Measurements from ENCODE around the gene PPP4R4. TPM values are rescaled to one million over a fixed set of nuclear protein-coding genes. Genes with fewer than 3 reads are reported as not detected.

PPP4R4 gene
- 0.82 TPM for total RNA-seq

GRCh38 chr14:94173885-94174603 lies at the start of gene PPP4R4:
Gene PPP4R4, plus strand, starts transcription at chr14:94174322. Its CDS starts 144 bp downstream, at chr14:94174466.
- DNase-seq = peak; percentile 95

DNA sequence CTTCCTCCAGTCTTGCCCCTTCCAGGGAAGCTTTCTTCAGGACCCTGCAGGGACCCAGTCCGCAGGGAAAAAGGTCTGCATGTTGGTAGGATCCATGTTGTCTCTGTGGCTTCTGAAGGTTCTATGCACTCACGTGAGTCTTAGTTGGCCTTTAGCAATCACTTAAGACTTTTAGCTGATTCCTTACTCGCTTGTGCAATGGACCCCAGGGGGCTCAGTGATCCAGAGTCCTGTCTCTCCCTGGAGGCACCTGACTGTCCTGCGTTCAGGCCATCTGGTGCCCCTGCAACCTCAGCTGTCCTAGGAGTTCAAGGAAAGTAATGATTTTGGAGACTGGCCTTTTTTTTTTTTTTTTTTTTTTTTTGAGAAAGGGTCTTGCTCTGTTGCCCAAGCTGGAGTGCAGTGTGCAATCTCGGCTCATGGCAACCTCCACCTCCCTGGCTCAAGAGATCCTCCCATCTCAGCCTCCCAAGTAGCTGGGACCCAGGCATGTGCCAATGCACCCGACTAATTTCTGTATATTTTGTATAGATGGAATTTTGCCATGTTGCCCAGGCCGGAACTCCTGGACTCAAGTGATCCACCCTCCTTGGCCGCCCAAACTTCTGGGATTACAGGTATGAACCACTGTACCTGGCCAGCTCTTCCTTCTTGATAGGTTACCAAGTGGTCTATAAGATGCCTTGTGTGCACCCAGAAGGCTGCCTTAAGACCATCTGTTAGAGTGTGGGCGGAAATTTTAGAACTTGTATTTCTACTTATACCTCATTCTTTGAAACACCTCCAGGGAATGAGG lies 49.3 kb upstream of the PPP4R4 start:
- DNase-seq = no peak

GRCh38 chr14:94125659-94126418 lies 48.3 kb upstream of the PPP4R4 start:
- DNase-seq = no peak

- no peak for DNase-seq
These were observed 47.8 kb upstream of the PPP4R4 start for GRCh38 chr14:94126419-94126677.

GRCh38 chr14:94126800-94127199 lies 47.3 kb upstream of the PPP4R4 start:
- DNase-seq = no peak

DNA sequence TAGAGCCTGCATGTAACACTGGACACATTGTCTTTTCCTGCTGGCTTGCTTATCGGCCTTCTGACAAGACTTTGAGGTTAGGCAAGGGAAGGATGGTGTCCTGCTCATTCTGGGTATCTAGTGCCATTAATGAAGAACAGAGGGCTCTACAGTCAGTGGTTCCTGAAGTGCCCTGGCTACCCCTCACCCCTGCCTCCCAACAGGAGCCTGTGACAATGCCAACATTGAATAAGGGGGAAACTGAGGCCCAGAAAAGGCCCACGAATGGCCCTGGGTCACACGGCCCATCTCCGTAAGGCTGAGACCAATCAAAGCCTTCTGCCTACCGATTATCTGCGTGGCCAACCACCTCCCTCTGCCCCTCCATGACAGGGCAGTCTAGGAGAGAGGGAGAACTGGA lies 46.8 kb upstream of the PPP4R4 start:
- no peak for DNase-seq

- no peak for DNase-seq
These were observed 45.8 kb upstream of the PPP4R4 start for GRCh38 chr14:94128216-94128839.

- DNase-seq = peak; percentile 87
These were observed 44.9 kb upstream of the PPP4R4 start, which contains the start of gene IFI27L2 for GRCh38 chr14:94129111-94129757. Gene IFI27L2, minus strand, starts transcription at chr14:94129604. Its CDS starts 40 bp downstream, at chr14:94129564.

DNA sequence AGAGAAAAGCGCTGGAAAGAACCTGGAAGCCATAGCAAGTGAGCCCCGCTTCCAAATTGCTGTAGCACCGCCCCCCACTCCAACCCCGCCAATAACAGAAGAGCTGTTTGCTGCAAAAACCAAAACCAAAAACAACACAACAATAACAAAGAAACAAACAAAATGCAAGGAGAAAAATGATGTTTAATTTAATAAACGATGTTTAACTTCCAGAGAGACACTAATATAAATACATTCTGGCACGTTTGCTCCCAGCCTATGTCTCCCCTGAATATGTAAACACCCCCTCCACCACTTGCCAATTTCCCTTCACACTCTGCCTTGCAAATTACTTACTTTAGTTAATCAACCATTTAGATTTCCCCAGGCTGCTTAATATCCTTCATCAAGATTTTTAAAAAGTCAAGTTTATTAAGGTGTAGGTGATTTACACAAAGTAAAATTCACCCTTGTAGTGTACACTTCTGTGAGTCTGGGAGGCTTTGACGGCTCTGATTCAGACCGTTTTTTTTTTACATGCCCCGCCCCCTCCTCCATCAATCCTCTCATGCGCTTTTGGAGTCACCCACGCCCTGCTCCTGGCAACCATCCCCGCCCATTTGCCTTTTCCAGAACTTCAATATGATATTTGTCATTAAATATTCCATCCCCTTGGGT lies 44.2 kb upstream of the PPP4R4 start:
- peak; percentile 67 for DNase-seq

DNA sequence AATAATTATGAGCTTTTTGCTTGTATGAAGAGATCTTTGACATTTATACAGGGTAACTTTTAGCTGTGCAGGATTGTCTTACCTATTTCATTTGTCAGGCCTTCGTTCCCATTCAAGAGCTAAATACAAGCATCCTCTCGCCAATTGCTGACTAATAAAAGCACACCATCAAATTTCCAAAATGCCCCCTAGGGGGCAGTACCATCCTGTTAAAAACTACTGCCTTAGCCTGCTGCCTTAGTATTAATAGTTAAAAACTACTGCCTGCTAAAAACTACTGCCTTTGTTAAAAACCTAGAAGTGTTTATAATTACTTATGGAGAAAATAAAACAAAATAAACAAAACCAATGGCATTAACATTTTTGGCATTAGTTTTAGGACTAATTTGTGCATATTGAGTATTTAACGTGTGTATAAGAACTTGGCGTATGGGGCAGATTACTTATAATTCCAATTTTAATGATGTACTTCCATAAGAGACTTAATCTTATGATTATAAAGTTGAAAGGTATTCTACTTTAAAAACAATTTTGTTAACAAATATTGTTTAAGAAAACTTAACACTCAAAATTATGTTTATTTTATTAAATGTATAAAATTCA lies 41.7 kb upstream of the PPP4R4 start:
- peak; percentile 86 for DNase-seq

GRCh38 chr14:94135476-94135875 lies 38.6 kb upstream of the PPP4R4 start:
- DNase-seq = no peak

- peak; percentile 91 for DNase-seq
These were observed 37.4 kb upstream of the PPP4R4 start for GRCh38 chr14:94136575-94137331.

DNA sequence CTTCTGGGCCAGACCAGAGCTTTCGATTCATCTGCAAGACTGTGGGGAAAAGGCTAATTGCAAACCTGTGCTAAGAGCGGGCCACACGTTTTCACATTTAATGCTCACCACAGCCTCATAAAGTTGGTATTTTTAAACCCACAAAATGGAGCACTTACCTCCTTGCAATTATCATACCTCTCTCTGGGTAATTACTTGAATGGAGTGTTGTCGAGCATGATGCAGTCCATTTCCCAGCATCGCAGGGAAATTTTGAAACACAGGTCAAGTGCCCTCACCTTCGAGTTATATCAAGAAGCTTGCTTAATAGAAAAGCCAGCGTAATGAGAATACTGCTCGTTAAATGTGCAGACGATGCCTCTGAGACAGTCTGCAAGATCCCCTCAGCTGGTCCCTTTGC lies 35.9 kb upstream of the PPP4R4 start:
- no peak for DNase-seq

DNA sequence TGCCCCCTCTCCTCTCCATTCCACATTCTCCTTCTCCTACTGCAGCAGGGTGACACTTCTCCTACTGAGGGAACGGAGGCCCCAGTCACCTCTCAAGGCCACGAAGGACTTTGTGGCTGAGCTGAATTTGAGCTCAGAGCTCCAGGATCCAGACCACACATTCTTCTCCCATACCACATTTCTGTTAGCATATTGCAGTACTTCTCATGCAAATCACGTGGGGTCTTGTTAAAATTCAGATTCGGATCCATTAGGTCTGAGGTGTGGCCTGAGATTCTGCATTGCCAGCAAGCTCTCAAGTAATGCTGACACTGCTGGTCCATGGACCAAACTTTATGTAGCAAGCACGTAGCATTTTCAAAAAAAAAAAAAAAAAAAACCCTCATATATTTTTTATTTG lies 35.1 kb upstream of the PPP4R4 start:
- DNase-seq = no peak

GRCh38 chr14:94139421-94139820 lies 34.7 kb upstream of the PPP4R4 start:
- no peak for DNase-seq

GRCh38 chr14:94142247-94142646 lies 31.9 kb upstream of the PPP4R4 start:
- no peak for DNase-seq

GRCh38 chr14:94142836-94143235 lies 31.3 kb upstream of the PPP4R4 start:
- no peak for DNase-seq

DNA sequence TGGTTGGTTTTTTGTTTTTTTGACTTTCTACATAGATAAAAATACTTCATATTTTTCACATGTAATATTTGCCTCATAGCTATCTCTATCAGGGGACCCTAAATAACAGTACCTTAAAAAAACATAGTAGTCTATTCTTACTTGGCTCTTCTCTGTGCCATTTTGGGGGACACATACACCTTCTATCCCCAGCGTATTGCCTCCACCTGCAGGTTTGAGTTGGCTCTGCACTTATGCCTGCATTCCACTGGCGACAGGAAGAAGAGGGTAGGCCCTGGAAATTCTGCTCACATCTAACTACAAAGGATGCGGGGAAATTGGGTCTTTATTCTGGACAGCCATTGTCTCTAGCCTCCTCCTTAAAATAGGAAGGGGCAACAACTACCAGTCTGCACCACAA lies 30.9 kb upstream of the PPP4R4 start:
- no peak for DNase-seq

GRCh38 chr14:94143711-94144110 lies 30.4 kb upstream of the PPP4R4 start:
- DNase-seq = no peak

DNA sequence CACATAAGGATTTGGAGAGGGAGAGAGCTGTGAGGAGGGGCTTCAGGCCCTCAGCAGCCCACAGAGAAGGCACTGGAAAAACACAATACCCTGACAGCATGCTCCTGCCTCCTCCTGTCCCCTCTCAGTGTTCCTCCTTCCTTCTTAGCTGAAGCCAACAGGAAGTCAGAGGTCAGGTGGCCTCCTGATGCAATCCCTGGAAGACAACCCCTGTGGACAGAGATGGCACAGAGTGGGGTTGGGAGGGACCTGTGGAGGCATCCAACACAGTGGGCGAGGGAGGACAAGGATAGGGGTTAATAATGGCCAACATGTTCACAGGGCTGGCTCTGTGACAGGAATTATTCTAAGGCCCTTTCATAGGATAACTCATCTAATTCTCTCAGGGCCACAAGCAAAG lies 29.4 kb upstream of the PPP4R4 start:
- no peak for DNase-seq

Measured in tongue (tissue), 2 donors.